NCI-H187 treated with DMSO at 0.1 percent for 48 hours (cell line): ENCODE results near the gene KDELR1.

Experiments used
- DNase-seq: peaks from one replicate; lab custom pipeline; 2025; lab: John Stamatoyannopoulos, UW

The KDELR1 gene

GRCh38 chr19:48391100-48392005, at the start of gene KDELR1:
TSS of gene KDELR1 (minus strand) at chr19:48391551. CDS start at chr19:48391358, 193 bp downstream.
- no peak for DNase-seq

- no peak for DNase-seq
Observed at GRCh38 chr19:48436586-48436985, 45.2 kb upstream of the KDELR1 start.

GRCh38 chr19:48433337-48433736, 42.0 kb upstream of the KDELR1 start:
- no peak for DNase-seq

- no peak for DNase-seq
Observed at GRCh38 chr19:48428670-48429069, 37.3 kb upstream of the KDELR1 start.

DNA sequence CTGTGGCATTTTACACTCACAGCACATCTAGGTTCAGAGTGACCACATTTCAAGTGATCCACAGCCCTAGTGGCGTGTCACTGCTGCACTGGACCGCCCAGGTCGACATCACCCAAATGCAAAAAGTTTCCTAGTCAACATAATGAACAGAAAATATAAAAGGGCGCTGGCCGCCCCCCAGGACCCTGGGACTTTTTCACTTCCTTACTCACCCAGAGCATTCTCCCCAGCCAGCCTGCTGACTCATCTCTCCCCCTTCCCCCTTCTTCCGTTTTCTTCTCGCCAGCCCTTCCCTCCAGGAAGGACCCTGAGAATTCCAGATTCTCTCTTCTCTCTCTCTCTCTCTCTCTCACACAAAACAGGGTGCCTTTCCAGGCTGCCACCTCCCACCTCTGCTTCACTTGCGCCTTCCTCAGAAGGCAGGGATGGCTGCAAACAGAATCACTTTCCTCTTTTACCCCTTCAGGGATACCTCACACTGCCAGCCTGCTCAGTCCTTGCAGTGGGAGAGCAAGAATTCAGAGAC, 33.4 kb upstream of the KDELR1 start:
- DNase-seq = no peak

- no peak for DNase-seq
Observed at GRCh38 chr19:48421548-48421947, 30.2 kb upstream of the KDELR1 start.

GRCh38 chr19:48419158-48419920, 28.0 kb upstream of the KDELR1 start:
- no peak for DNase-seq

DNA sequence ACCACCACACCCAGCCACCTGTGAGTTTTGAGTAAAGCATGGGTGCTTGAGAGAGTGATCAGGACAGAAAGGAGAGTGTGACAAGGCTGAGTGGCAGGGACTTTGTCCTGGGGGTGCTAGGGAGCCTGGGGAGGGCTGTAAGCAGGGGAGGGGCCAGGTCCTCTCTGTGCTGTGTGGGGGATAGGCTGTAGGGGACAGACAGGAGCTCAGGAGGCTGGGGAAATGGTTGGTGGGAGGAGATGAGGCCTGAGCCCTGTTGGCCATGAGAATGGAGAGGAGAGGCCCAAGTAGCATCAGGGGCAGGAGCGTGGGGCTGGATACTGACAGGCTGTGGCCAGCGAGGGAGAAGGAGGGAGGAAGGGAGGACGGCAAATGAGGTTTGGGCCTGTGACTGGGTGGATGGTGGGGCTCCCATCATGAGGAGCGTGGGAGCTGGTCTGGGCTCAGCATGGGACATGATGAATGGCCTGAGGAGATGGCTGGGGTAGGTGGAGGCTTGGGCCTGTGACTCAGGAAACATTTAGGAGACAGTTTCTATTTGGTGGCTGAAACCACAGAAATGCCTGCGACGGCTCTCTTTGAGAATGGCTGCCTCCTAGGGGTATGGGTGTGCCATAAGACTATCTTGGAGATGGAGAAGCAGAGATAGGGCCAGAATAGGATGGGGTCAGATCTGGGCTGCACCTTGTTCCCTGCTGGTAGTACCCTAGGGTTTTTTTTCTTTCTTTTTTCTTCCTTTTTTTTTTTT, 27.1 kb upstream of the KDELR1 start:
- no peak for DNase-seq

DNA sequence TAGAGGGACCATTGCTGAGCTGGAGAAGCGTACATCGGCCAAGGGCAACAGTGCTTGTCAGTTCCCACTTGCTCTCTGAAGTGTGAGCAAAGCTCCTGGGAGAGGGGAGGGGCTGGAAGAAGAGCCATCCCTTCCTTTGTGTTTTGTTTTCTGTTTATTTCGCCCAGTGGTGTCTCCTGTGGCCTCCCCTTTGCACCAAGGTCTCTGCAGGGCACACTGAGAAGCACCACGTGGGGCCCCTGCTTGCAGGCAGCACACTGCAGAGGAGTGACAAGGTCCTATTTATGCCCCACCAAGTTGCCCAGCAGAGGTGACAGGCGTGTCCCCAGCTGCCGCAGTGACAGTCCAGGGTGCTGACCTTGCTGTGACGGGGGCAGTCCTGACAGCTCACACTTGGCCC, 26.1 kb upstream of the KDELR1 start:
- DNase-seq = no peak

DNA sequence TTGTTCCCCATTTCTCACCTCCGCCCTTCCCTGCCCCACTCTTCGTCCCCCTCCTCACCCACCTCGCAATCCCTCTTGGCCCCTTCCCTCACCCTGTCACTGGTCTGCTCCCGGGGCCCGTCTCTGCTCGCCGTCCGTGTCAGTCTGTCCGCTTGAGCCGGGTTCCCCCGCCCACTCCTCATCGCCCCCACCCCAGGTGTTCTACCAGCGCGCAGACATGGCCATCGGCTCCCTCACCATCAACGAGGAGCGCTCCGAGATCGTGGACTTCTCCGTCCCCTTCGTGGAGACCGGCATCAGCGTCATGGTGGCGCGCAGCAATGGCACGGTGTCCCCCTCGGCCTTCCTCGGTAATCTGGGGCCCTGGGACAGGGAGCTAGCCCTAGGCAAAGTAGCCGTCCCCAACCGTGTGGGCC, 24.5 kb upstream of the KDELR1 start:
- DNase-seq = no peak

DNA sequence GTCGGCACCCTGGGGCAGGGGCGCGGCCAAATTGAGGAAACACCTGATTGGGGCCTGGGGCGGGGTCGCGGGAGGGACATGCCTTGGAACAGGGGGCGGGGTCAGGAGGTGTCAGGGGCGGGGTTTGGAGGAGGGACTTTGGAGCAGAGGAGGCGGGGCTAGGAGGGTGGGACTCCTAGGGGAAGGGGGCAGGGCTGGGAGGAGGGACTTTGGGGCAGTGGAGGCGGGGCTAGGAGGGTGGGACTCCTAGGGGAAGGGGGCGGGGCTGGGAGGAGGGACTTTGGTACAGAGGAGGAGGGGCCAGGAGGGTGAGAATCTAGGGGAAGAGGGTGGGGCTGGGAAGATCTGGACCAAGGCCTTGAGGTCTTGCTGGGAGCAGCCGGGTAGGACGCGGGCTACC, 24.0 kb upstream of the KDELR1 start:
- DNase-seq = no peak

DNA sequence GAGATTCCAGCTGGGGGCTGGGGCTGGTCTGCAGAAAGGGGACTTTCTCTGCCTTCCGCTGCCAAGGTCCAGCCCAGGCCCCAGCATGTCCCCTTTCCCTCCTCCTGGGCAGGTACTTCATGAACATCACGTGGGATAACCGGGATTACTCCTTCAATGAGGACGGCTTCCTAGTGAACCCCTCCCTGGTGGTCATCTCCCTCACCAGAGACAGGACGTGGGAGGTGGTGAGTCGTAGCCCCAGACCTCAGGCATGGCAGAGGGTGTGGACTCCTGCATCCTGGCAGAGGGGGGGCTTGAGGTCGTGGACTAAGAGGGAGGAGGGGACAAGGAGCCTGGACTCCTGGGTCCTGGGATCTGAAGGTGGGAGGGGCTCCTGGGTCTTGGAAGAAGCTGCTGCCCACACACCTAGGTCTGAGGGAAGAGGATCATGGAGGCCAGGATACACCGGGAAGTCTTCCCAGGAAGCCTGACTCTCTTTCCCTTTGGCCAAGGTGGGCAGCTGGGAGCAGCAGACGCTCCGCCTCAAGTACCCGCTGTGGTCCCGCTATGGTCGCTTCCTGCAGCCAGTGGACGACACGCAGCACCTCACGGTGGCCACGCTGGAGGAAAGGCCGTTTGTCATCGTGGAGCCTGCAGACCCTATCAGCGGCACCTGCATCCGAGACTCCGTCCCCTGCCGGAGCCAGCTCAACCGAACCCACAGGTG, 22.7 kb upstream of the KDELR1 start:
- DNase-seq = no peak

GRCh38 chr19:48405850-48406249, 14.5 kb upstream of the KDELR1 start:
- no peak for DNase-seq

DNA sequence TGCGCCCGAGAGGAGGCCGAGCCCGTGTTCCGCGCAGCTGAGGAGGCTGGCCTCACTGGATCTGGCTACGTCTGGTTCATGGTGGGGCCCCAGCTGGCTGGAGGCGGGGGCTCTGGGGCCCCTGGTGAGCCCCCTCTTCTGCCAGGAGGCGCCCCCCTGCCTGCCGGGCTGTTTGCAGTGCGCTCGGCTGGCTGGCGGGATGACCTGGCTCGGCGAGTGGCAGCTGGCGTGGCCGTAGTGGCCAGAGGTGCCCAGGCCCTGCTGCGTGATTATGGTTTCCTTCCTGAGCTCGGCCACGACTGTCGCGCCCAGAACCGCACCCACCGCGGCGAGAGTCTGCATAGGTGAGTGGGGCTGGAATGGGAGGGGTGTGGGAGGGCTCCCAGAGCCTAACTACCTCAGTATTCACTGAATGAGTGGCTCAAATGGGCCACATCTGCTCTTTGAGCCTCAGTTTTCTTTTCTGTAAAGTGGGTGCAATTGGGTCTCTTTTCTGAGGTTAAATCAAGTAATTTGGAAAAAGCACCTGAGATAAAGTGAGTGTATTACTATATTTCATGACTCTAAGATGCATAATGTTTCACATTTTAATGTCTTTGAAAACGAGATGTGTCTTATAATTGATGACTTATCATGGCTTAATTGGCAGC, 13.8 kb upstream of the KDELR1 start:
- no peak for DNase-seq

- DNase-seq = no peak
Observed at GRCh38 chr19:48403606-48404005, 12.3 kb upstream of the KDELR1 start.

GRCh38 chr19:48401287-48401686, 9.9 kb upstream of the KDELR1 start:
- no peak for DNase-seq

DNA sequence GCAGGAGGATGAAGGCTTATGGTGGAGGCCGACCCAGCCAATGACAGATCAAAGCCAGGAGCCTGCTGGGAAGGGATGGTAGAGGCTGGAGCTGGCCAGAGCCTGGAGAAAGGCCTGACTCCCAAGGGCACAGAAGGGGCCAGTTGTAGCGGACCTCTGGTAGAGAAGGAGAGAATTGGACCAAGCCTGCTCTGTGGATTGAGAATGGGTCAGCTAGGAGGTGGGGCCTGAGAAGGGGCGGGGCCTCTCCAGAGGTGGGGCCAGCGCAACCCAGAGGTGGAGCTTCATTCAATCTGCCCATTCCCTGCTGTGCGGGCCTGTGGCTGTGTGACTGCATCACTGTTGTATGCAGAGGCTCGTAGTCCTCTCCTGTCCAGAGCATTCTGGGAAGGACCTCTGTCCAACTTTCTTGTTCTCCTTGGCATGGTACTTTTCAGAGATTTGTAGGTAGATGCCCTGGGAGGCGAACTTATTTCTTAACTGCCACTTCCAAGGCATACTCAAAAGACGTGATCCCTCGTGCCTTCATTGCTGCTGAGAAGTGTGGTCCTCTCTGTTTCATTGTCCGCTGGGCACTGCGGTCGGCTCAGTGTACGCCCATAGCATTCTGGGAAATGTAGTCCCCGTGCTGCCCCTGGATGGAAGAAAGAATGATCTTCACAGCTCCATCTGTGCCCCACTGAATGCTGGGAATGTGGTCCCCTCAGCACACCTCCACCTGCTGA, 8.8 kb upstream of the KDELR1 start:
- peak; percentile 71 for DNase-seq

GRCh38 chr19:48398375-48399235, 7.3 kb upstream of the KDELR1 start:
- no peak for DNase-seq

- DNase-seq = no peak
Observed at GRCh38 chr19:48398102-48398374, 6.7 kb upstream of the KDELR1 start.
